GF-D8 (cell line): Measurements from ENCODE around the gene CALY.

Experiments used
- DNase-seq: peaks from one replicate; lab custom pipeline; 2025; lab: John Stamatoyannopoulos, UW

CALY gene

GRCh38 chr10:133311570-133311969 is 25.1 kb downstream of the CALY start:
- DNase-seq: no peak

GRCh38 chr10:133310789-133311188 is 25.9 kb downstream of the CALY start:
- DNase-seq: no peak

GRCh38 chr10:133310399-133310755 is 26.3 kb downstream of the CALY start:
- no peak for DNase-seq

GRCh38 chr10:133309720-133310398 is 26.8 kb downstream of the CALY start:
- DNase-seq: no peak

- peak; percentile 64 for DNase-seq
Measured at GRCh38 chr10:133309100-133309719, 27.5 kb downstream of the CALY start.

- peak; percentile 59 for DNase-seq
Measured at GRCh38 chr10:133308421-133309099, 28.1 kb downstream of the CALY start, which contains the start of the genes TUBGCP2 and ZNF511. TUBGCP2 (minus strand) TSS chr10:133308872; CDS start chr10:133302941, 5,931 bp downstream. ZNF511 (plus strand) TSS chr10:133308914; CDS start chr10:133308944, 30 bp downstream.

- DNase-seq: peak; percentile 42
Measured at GRCh38 chr10:133307776-133308420, 28.8 kb downstream of the CALY start.

GRCh38 chr10:133306941-133307379 is 29.7 kb downstream of the CALY start:
- DNase-seq: no peak

GRCh38 chr10:133306097-133306476 is 30.6 kb downstream of the CALY start:
- DNase-seq: no peak

- no peak for DNase-seq
Measured at GRCh38 chr10:133303206-133303605, 33.5 kb downstream of the CALY start.

- no peak for DNase-seq
Measured at GRCh38 chr10:133302230-133302629, 34.5 kb downstream of the CALY start.

- no peak for DNase-seq
Measured at GRCh38 chr10:133299738-133300137, 37.0 kb downstream of the CALY start.

- DNase-seq: no peak
Measured at GRCh38 chr10:133299224-133299623, 37.5 kb downstream of the CALY start.

- no peak for DNase-seq
Measured at GRCh38 chr10:133298466-133298865, 38.2 kb downstream of the CALY start.

- DNase-seq: no peak
Measured at GRCh38 chr10:133297504-133297903, 39.2 kb downstream of the CALY start.

GRCh38 chr10:133295426-133296320 is 41.0 kb downstream of the CALY start:
- no peak for DNase-seq

- DNase-seq: no peak
Measured at GRCh38 chr10:133294189-133294588, 42.5 kb downstream of the CALY start.

GRCh38 chr10:133293810-133294119 is 42.9 kb downstream of the CALY start:
- DNase-seq: no peak

GRCh38 chr10:133292919-133293809 is 43.5 kb downstream of the CALY start:
- DNase-seq: no peak

GRCh38 chr10:133289761-133290160 is 46.9 kb downstream of the CALY start:
- no peak for DNase-seq
